Measurements from ENCODE around the gene SLC36A4.
"Not testable (repeated sequence)": the region's sequence is repeated elsewhere in the genome, so short reads cannot be mapped to it uniquely, and the experiment has no call there.

SLC36A4 gene

DNA sequence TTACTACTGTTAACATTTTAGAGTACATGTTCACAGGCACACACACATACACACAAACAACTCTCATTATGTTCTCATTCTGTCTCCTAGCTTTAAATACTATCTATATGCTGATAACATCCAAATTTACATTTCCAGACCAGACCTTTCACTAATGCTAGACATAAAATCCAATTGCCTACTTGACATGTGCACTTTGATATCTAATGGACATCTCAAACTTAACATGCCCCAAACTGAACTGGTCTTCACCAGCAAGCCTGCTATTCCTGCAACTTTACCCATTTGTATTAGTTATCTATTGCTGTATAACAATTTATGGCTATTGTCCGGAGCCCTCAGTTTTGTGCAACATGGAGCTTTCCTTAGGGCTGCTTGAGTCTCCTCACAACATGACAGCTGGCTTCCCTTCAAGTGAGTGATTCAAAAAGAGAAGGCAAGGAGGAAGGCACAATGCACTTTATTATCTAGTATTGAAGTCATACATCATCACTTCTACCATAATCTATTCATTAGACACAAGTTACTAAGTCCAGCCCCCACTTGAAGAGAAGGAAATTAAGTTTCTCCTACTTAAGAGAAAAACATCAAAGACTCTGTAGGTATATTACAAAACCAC lies 3.0 kb downstream of the SLC36A4 start:
- DNase-seq, result no peak

DNA sequence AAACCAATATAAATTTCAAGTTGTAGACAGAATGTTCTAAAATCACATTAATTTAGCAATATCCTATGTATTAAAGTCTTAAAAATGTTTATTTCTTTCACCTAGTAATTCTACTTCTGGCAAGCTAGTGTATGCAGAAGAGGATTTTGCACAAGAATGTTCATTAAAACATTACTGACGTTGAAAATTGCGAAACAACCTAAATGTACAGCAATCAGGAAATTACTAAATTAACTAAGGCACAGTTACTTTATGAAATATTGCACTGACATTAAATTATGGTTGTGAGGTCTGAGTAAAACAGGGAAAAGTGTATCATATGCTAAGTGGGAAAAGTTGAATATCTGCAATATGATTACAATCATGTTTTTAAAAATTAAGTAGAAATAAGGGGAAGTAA lies 4.1 kb downstream of the SLC36A4 start:
- no peak for DNase-seq

DNA sequence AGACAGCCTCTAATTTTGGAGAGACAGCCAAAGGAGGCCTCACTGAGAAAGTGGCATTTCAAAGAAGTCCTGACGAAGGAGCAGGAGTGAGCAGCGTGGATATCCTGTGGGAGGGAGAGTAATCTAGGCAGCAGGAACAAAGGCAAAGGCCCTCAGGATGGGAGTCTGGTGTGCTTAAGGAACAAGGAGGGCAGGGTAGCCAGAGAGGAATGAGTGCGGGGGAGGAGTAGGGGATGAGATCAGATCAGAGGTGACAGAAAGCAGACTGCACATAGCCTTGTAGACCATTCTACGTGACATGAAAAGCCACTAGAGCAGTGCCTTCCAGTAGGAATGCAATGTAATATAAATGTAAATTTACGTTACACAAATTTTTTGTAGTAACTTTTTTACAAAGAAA lies 5.6 kb downstream of the SLC36A4 start:
- no peak for DNase-seq

DNA sequence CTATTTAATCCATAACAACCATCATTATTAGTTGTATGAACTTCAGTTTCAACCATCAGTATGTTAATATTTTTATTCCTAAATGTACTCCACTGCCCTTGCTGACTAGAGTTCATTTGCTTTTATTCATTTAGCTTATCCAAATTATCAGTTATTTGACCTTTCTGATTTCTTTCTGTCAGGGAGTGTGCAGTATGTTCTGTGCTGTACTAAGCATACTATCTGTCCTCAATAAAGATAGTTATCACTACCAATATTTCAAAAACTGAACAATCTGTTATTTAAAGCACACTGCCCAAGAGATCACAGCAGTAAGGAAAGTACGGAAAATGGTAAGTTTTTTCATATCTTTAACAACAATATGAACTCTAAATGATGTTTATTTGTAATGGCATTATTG lies 8.3 kb downstream of the SLC36A4 start:
- no peak for DNase-seq

DNA sequence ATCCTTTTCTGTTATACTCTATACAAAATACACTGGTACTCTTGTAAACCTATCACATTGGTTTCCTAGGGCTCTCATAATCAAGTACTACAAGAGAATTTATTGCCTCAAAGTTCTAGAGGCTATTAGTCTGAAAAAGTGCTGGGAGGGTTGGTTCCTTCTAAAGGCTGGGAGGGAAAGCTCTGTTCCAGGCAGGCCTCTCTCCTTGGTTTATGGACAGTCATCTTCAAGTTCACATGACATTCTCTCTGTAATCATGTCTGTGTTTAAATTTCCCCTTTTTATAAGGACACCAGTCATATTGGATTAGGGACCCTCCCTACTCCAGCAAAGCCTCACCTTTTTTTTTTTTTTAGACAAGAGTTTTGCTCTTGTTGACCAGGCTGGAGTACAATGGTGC lies 9.1 kb downstream of the SLC36A4 start:
- no peak for DNase-seq

DNA sequence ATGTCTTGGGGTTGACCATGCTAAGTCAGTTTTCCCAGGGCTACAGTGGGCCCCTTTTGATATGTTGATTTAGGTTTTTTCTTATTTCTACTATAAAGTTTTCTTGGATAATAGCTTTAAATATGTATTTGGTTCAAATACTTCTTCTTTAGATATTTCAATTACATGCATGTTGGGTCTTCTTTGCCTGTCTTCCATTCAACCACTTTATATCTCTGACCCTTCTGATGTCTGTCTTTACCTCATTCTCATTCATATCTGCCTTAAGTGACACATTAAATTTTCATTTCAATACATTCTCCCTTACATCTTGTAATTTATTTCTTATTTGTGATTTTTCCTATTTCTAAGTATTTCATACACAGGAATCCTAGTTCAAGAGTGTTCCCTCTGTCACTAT lies 10.5 kb downstream of the SLC36A4 start:
- DNase-seq, result no peak

DNA sequence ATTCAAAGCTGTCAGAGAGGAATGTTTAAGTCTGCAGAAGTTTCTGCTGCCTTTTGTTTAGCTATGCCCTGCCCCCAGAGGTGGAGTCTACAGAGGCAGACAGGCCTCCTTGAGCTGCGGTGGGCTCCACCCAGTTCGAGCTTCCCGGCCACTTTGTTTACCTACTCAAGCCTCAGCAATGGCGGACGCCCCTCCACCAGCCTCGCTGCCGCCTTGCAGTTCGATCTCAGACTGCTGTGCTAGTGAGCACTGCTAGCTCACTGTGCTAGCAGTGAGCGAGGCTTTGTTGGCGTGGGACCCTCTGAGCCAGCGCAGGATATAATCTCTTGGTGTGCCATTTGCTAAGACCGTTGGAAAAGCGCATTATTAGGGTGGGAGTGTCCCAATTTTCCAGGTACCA lies 19.9 kb downstream of the SLC36A4 start:
- not testable (repeated sequence) for DNase-seq

DNA sequence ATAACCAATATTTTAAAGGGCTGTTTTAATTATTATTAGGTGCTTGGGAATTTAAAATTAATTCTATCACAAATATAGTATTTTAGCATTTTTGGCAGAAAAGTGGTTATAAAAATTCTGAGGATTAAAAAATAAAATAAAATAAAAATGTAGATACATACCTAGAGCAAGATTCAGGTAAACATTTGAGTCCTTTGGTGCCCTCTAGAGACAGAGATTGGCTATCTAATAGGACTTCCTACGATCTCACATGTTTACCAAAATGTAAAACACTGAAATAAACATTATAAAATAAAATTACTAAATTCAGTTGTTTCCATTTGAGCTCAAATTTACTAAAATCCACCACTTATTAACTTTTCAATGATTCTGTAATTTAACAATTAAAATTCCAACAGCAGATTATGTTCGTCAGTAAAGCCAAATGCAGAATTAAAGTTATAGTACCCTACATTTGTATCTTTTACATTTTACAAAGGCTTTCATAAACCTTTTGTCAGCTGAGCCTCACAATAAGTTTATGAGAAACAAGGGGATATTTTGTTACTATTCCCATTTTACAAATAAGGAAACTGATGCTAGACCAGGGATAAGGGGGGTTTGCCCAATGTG lies 27.7 kb downstream of the SLC36A4 start:
- peak in 1 of 58 donors; percentile 17 for DNase-seq

DNA sequence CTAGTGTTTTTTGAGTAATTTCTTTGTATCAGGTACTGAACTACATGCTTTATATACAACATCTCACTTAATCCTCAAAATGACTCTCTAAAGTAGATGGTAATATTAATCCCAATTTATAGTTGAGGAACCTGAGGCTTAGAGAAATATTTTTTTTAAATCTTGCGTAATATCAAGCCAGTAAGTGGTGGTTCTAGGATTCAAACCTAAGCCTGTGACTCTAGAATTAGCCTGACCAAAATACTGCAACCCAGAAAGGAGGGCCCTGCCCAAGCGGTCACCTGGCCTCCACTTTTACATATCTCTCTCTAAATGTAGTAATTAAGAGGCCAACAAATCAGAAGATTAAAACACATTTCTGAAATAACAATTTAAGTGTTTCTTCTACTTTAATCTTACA lies 28.6 kb downstream of the SLC36A4 start:
- no peak for DNase-seq

DNA sequence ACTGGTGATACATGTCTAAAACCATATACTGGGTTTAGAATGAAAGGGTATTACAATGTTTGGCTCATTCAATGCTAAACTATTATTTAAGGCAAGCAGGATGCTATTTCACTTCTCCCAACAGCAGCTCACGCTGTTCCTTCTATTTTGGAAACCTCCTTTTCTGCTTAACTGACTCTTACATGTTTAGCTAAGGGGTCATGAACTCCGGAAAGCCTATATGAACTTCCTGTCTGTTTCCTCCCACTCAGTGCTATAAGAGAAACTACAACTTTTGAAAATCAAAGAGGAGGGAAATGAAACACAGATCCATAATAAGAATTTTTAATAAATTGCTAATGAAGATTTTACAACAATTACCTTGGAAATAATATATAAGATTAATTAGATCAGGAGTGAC lies 30.9 kb downstream of the SLC36A4 start:
- DNase-seq, result no peak

DNA sequence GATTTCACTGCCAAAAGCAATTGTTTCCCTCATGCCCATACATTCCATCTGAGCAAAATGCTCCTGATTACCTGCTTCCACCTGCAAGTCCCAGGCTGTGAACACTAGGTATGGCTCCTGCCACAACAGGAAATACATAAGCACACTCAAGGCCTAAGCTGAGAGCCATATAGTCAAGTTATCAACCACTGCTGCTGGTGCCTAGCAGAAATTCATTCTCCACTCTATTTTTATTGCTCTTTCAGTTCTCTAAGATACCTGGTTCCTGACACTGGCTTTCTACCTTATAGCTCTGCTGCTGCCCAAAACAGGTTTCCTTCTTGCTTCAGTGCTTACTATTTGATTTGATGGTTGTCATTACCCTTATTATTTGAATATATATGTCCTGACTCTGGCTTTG lies 31.6 kb downstream of the SLC36A4 start:
- no peak for DNase-seq

DNA sequence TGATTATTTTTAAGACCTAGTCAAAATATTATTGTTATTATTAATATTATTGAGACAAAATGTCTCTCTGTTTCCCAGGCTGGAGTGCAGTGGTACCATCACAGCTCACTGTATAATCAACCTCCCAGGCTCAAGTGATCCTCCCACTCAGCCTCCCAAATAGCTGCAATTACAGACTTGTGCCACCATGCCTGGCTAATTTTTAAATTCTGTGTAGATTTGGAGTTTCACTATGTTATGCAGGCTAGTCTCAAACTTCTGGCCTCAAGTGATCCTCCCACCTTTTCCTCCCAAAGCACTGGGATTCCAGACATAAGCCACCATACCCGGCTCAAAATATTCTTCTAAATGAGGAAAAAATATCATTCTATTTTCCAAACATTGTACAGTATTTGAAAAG lies 37.0 kb downstream of the SLC36A4 start:
- DNase-seq, result no peak

DNA sequence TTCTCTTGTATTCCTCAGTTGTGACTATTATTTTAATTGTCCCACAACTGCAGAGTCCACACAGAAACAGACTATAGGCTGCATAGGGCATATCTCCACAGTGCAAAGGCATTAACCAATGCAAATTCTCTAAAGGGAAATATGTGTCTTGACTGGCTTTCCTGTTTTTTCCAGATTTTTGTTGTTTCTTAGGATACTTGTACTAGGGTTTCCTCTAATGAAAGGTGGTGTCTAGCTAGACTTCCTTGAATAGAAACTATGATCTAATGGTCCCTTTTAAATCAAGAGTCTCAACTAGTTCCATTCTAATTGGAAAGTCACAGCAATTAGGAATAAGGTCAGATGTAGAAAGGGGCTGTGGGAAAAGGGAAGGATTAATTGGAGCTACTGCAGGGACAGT lies 37.6 kb downstream of the SLC36A4 start:
- no peak for DNase-seq

DNA sequence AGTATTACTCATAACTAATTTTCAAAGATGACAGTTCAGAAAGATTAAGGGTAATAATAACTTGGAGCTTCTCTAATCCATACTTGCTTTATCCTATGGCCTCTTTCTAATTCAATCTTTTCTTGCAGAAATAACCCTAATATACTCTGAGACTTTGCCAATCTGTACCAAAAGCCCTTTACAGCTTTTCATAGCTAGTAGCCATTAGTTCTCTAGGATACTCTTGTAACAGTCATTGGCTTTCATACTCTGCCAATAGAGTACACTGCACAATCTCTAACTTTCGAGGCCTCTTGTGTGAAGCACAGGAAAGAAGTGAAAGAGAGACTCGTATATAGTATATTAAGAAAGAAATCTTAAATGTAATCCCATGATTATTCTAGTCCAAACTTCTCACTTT lies 38.1 kb downstream of the SLC36A4 start:
- DNase-seq, result no peak

DNA sequence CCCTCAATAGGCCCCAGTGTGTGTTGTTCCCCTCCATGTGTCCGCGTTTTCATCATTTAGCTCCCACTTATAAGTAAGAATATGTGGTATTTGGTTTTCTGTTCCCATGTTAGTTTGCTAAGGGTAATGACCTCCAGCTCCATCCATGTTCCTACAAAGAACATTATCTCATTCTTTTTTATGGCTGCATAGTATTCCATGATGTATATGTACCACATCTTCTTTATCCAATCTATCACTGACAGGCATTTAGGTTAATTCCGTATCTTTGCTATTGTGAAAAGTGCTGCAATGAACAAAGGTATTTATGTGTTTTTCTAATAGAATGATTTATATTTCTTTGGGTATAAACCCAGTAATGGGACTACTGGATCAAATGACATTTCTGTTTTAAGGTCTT lies 42.1 kb downstream of the SLC36A4 start:
- DNase-seq, result no peak

DNA sequence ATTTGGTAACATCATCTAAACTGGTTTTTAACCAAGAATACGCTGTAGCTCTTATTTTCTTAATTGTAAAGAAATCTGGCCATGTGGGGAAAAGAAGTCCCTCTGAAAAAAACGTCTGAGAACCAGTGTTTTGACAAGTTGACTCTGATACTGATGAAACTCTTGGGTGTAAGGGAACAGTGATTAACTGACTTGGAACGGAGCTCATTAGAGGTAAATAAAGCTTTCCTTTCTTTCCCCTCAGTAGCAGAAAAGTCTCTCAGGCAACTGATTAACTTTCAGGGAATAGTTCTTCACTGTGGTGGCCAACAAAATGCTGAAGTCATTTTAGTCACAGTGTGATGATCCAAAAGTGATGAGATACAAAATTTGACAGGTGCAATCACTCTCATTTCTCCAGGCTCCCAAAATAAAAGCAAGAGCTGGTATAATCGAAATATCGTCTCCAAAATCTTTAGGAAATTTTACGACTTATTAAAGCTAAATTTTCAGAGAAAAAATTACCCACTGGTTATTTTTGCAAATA lies 52.3 kb downstream of the SLC36A4 start:
- no peak for DNase-seq

DNA sequence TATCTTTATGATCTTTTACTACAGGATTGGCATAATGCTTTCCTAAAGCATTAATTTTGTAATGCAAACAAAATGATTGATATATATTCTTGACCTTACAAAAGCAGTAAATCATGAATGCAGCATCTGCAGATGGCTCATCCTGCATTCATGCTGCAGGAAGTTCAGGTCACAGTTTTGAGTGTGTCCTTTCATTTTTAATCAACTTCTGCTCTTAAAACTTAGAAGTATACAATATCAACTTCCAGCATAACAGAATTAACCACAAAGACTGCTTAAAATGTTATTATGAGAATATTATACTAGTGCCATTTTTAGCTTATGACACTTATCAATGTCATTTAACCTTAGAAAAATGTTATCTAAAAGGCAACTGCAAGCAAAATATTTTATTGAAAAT lies 54.0 kb downstream of the SLC36A4 start:
- DNase-seq, result no peak

DNA sequence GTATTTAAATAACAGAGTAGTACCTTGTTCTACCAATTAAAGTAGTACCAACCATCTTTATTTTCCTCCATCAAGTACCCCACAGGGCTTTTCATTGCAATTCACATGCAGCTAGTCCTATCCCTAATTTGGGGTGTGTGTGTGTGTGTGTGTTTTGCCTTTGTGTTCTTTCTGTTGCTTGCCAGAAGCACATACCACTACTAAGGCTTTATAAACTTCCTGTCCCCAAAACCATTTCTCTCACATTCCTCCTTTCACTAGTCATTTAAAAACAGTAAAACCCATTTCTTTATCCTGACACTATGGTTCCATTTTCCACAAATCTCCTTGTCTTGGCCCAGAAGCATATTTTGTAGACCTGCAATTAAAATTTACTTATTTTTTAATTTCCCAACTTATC lies 54.6 kb downstream of the SLC36A4 start:
- DNase-seq, result no peak

DNA sequence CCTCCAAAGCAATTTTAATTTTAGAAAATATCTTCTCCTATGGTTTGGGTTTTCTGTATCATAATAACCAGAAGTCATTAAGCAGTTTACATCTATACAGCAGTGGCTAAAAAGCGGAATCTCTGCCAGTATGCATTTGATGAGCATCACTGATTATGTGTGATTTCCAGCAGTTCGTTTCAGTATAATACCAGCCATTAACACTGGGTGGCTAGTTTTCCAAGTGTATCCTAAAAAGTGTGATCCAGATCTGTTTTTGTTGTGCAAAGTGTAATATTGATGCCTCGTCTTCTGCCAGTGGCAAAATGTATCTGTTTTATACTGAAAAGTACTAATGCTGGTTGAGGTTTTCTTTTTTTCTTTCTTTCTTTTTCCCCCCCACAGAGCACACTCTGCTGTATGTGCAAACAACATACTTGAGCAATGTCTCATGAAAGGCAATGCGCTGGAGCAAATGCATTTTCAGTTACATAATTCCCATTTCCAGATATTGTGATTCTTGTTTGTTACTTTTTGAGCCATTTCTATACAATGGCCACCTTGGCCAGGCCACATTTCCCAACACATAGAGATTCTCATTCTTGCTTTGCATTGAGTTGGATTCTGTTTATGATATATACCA lies 64.2 kb downstream of the SLC36A4 start:
- DNase-seq, result no peak

DNA sequence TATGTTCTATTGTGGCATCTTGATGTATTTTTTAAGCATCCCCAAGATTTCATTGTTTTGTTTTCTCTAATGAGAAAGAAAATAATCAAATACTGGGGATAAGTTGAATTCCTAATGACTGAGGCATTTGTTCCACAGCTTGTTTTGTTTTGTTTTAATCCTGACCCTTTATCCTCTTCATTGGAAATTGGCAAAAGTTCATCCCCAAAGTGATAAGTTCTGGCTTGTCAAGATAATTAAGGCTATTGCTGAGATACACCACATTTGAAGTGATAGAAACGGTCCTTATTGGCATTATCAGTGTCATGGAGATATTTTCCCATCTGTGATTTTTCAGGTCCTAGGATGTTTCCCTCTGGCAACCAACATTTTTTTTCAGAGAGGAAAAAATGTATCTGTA lies 65.0 kb downstream of the SLC36A4 start:
- DNase-seq, result no peak

DNA sequence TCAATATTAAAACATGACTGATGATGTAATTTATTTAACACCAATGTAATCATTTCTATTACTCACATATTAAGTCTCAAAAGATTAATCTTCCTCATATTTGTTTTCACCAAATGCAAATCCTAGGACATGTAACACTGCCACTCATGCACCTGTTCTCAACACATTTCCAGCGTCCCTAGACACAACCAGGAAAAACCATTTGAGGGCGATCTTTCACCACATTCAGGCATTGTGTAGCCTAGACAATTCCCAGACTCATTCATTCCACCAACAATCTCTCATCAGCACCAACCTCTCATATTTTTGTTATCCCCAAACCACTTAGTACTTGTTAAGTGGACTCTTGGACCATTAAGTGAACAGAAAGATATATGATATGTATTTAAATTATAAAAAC lies 66.1 kb downstream of the SLC36A4 start:
- DNase-seq, result no peak

DNA sequence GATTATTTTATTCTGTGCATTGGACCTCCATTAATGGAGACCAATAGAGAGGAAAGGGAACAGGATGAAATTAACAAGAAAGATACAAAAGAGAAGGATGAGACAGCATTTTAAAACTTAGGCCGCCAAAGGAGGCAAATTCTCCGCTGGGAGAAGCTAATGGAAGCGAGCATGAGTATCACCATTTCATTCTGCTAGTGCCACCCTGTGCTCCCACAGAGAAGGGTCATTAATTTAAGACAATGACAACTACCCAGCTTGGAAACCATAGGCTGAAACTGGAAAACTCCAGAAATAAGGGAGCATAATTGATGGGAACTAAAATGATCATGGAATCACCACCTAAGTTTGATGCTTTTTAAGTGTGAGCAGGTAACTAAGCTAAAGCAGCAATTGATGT lies 69.2 kb downstream of the SLC36A4 start:
- DNase-seq, result no peak

DNA sequence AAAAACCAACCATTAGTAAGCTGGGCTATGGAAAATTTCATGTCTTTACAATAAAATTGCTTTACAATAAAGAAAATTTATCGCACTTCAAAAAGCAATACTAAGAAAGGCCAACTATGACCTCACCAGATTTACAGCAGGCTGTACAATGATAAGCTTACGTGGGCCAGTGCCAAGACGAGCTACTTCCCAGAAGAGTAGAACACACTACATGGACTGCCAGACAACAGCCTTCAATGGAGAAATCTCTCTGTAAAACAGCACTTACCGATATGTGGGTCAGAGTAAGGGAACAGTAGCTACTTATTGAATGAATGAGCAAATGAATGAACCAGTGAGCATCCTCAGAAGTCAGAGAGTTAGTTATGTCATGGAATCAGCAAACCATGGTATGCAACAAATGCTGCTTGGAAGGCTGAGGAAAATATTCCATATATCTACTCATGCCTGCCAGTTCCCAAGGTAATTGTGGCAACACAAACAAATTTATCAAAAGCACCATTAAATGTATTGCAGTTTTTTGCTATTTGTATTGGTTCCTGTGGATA lies 74.4 kb downstream of the SLC36A4 start:
- peak in 1 of 58 donors; percentile 3 for DNase-seq

Measured in anterior cingulate cortex (tissue), 58 donors.